NCI-H526 (cell line): Measurements from ENCODE around the gene PIGX.
"Not testable (repeated sequence)": the region's sequence is repeated elsewhere in the genome, so short reads cannot be mapped to it uniquely, and the experiment has no call there.

Source experiments
- DNase-seq, 2 experiments: peaks; one replicate each; lab custom pipeline; 2025; lab: John Stamatoyannopoulos, UW

The PIGX gene

GRCh38 chr3:196706327-196706726 lies 5.8 kb upstream of the PIGX start:
- no peak for DNase-seq

- DNase-seq: no peak
Observed at GRCh38 chr3:196706731-196707130, 5.4 kb upstream of the PIGX start.

GRCh38 chr3:196707566-196707965 lies 4.6 kb upstream of the PIGX start:
- no peak for DNase-seq

- no peak for DNase-seq
Observed at GRCh38 chr3:196708467-196708866, 3.7 kb upstream of the PIGX start.

- peak in 1 of 2 experiments; percentile 89 for DNase-seq
Observed at GRCh38 chr3:196712514-196713413, 587 bp downstream of the PIGX start.

DNA sequence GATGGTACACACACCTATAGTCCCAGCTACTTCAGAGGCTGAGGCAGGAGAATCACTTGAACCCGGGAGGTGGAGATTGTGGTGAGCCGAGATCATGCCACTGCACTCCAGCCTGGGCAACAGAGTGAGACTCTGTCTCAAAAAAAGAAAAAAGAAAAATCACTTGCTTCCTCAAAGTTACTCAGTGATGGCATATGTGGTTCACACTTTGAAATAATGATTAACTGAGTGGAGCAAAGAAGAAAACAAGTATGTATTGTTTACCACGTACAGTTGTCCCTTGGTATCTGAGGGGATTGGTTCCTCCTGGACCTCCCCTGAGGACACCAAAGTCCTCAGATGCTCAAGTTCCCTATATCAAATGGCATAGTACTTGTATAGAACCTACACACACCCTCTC lies 5.0 kb downstream of the PIGX start:
- not testable (repeated sequence) for DNase-seq

- no peak for DNase-seq
Observed at GRCh38 chr3:196721097-196721496, 8.9 kb downstream of the PIGX start.

GRCh38 chr3:196726788-196727675 lies 14.9 kb downstream of the PIGX start:
- DNase-seq: no peak

DNA sequence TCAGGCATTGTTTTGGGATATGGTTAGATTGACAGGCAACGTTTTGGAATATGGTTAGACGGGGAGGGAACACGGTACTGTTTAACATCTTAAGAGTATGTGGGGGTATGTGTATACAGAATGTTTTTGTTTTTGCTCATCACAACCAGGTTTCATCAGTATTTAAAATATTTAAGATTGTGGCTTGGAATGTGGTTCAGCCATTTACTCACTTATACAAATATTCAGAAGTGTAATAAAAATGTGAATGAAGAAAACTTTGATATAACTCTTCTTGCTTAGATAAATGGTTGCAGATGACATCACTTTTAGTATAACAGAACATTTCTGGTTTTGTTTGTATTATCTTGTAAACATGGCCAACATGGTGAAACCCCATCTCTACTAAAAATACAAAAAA lies 23.6 kb downstream of the PIGX start:
- DNase-seq: no peak

DNA sequence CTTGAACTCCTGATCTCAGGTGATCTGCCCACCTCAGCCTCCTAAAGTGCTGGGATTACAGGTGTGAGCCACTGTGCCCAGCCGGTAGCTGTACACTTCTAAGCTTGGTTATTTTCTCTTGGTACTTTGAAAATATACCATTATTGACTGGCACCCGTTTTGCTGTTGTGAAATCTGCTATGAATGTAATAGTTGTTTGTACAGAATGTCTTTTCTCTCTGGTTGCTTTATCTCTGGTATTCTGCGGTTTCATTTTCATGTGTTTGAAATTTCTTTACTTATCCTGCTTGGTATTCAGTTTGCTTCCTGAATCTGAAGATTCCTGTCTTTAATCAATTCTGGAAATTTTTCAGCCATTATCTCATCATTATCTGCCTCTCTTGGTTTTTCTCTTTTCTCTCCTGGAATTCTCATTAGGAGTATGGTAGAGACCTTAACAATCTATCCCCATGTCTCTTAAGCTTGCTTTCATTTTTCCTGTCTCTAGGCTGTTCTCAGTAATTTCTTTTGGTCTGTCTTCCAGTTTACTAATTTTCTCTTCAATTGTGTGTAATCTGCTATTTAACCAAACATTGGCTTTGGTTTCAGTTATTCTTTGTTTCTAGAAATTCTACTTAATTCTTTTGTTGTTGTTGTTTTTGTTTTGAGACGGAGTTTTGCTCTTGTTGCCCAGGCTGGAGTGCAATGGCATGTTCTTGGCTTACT lies 24.6 kb downstream of the PIGX start:
- no peak for DNase-seq

DNA sequence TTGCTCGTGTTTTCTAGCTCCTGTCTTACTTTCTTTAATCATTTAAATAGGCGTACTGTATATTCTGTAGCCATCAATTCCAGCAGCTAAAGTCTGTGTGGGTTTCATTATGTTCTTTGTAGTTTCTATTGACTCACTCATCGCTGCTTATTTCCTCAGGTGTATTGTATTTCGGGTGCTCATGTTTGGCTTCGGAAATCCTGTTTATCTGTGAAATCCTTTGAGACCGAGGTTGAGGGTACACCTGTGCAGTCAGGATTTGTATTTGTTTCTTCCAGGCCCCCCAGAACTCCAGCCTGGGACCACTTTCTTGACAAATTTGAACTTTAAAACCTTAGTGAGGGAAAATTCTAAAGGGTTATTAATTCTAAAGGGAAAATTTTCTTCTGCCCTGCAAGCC lies 25.5 kb downstream of the PIGX start:
- no peak for DNase-seq

GRCh38 chr3:196739671-196740480 lies 27.7 kb downstream of the PIGX start, which contains the start of gene PAK2:
TSS of gene PAK2 (plus strand) at chr3:196739857. CDS start at chr3:196782647, 42,790 bp downstream.
- peak; percentile 64 to 95 for DNase-seq

GRCh38 chr3:196740481-196741248 lies 28.5 kb downstream of the PIGX start:
- DNase-seq: peak in 1 of 2 experiments; percentile 79

DNA sequence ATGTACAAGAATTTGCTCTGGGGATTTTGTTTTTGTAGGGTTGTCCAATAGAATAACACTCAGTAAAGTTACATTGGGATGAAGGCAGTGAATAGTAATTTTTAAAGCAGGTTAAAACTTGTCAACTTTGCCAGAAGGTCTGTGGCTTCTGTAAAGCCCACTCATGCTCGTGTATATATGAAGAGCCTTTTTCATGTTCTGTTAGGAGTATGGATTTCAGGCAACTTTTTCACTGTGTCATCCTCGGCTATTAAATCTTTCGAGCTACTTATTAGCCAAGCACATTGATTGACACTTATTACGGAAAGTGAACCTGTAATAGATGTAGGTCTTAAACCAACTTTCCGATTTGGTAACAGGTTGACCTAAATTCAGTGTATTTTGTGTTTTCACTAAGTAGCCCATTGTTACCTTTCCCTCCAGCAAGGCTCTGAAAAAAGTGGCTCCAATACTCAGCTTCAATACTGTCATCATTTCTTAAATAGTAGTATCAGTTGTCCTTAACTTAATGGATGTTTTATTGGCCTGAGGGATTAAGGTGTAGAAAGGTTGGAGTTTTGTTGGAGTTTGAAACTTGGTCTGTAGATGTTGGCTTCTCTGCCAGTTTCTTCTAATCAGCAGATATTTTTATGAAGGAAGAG lies 29.2 kb downstream of the PIGX start:
- no peak for DNase-seq

GRCh38 chr3:196743569-196743968 lies 31.4 kb downstream of the PIGX start:
- not testable (repeated sequence) for DNase-seq

GRCh38 chr3:196749125-196749524 lies 36.9 kb downstream of the PIGX start:
- DNase-seq: no peak

DNA sequence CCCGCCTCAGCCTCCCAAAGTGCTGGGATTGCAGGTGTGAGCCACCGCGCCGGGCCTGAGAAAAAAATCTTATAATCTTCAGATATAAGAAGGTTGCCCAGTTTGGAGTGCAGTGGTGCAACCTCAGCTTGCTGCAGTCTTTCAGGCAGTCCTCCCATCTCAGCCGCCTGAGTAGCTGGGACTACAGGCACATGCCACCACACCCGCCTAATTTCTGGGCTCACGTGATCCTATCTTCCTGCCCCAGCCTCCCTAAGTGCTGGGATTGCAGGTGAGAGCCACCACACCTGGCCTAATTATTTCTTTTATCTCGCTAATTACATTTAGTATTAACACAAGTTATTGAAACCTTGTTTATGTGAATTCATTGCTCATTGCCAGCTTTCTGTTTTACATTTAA lies 41.0 kb downstream of the PIGX start:
- DNase-seq: no peak

GRCh38 chr3:196754091-196754981 lies 42.2 kb downstream of the PIGX start:
- DNase-seq: no peak

DNA sequence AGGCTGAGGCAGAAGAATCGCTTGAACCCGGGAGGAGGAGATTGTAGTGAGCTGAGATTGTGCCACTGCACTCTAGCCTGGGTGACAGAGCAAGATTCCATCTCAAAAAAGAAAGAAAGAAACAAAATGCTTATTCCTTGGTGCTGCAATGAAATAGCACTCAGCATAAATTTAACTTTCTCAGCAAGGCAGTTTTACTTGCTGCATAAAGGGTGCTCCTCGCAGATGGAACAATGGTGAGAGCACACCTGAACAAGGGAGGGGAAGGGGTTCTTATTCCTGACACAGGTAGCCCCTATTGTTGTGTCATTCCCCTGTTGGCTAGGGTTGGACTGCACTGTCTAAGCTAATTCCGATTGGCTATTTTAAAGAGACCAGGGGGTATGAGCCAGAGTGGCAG lies 44.6 kb downstream of the PIGX start:
- DNase-seq: no peak
